DOHH2 (cell line): Measurements from ENCODE around the gene TXNRD2.

Source experiments
- EZH2phosphoT487 ChIP-seq: fragments of 200-600 bp; sonication (generic); IDR thresholded peaks from 2 replicates; pipeline ENCODE4 v1.6.1; 2017; ENCODE audit warnings: borderline replicate concordance, mild to moderate bottlenecking, antibody characterized with exemption, low read length, moderate library complexity, mixed read lengths
- TF ChIP-seq, protein P1 (sequence below): fragments of 200-600 bp; sonication (generic); IDR thresholded peaks from one replicate; pipeline ENCODE4 v1.5.1; 2014; ENCODE audit warnings: antibody characterized with exemption, mild to moderate bottlenecking, low read depth, low read length; ENCODE audit not compliant: poor library complexity, severe bottlenecking

DNA sequence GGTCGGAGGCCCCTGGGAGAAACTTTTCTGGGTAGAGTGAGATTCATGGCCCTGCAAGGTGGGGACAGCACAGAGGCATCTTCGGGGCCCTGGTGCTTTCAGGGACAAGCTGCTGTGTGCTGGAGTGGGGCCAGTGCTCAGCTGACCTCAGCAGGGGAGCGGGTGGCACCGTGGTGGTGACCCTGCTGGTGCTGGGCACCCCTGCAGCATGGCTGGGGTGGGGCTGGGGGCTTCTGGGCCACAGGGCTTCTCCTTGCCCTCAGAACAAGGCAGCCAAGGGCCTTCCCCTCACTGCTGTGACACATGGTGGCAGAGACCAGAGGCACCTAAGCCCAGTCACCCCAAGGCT is 62.0 kb downstream of the TXNRD2 start:
- TF ChIP-seq, protein P1, sequence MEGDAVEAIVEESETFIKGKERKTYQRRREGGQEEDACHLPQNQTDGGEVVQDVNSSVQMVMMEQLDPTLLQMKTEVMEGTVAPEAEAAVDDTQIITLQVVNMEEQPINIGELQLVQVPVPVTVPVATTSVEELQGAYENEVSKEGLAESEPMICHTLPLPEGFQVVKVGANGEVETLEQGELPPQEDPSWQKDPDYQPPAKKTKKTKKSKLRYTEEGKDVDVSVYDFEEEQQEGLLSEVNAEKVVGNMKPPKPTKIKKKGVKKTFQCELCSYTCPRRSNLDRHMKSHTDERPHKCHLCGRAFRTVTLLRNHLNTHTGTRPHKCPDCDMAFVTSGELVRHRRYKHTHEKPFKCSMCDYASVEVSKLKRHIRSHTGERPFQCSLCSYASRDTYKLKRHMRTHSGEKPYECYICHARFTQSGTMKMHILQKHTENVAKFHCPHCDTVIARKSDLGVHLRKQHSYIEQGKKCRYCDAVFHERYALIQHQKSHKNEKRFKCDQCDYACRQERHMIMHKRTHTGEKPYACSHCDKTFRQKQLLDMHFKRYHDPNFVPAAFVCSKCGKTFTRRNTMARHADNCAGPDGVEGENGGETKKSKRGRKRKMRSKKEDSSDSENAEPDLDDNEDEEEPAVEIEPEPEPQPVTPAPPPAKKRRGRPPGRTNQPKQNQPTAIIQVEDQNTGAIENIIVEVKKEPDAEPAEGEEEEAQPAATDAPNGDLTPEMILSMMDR = no peak
- no peak for TF ChIP-seq EZH2phosphoT487
